ENCODE results near the gene KIFAP3. TPM values are rescaled to one million over a fixed set of nuclear protein-coding genes. Genes with fewer than 3 reads are reported as not detected.

The KIFAP3 gene
- total RNA-seq, 2 experiments from 2014 or later, result 14.0 to 14.7 TPM

- ATAC-seq, result no peak
- Mint-ChIP-seq H3K27ac (no peak overlapping the region), H3K4me1 (ENCODE audit: low read depth) (peaks cover 29% of the 10 kb centered on the region), H3K9me3 (no peaks in the 10 kb centered on the region), H3K27me3 (no peaks in the 10 kb centered on the region), H3K4me3 (no peak overlapping the region), H3K36me3 (ENCODE audit: low read depth) (peaks cover 42% of the 10 kb centered on the region)
- intact Hi-C loops (cut with micrococcal nuclease), result no loop called here
- ChIA-PET POLR2A (interaction anchor here (1.5 kb wide), 1 partner anchor 9 kb away, joined by 4 read pairs; the partner anchor contains the start of gene SCYL3), CTCF (interaction anchor here (1.0 kb wide), 1 partner anchor 17 kb away, joined by 3 read pairs; no protein-coding TSS in a partner anchor)
- DNase-seq, result no peak
- no peak for TF ChIP-seq CTCF (IDR thresholded peaks at IDR 0.05)
These were observed 189.3 kb downstream of the KIFAP3 start for GRCh38 chr1:169885207-169885606.

GRCh38 chr1:169884634-169885033 is 189.9 kb downstream of the KIFAP3 start:
- ATAC-seq (no peak), DNase-seq (no peak)
- peak overlapping the region; percentile 9 for H3K27ac Mint-ChIP-seq
- no peaks in the 10 kb centered on the region for H3K9me3 Mint-ChIP-seq
- intact Hi-C loops (cut with micrococcal nuclease), result no loop called here
- H3K27me3 Mint-ChIP-seq, result no peaks in the 10 kb centered on the region
- H3K4me1 Mint-ChIP-seq (ENCODE audit: low read depth), result peaks cover 26% of the 10 kb centered on the region
- POLR2A ChIA-PET, result interaction anchor here (1.5 kb wide), 1 partner anchor 10 kb away, joined by 4 read pairs; the partner anchor contains the start of gene SCYL3
- no peak for TF ChIP-seq CTCF (IDR thresholded peaks at IDR 0.05)
- no peak overlapping the region for H3K4me3 Mint-ChIP-seq
- CTCF ChIA-PET, result no interaction called here
- peaks cover 42% of the 10 kb centered on the region for H3K36me3 Mint-ChIP-seq (ENCODE audit: low read depth)

- ATAC-seq (no peak), DNase-seq (no peak)
- H3K4me3 Mint-ChIP-seq, result no peak overlapping the region
- peaks cover 21% of the 10 kb centered on the region for H3K4me1 Mint-ChIP-seq (ENCODE audit: low read depth)
- H3K9me3 Mint-ChIP-seq, result no peaks in the 10 kb centered on the region
- ChIA-PET CTCF (no interaction called here), POLR2A (no interaction called here)
- peaks cover 37% of the 10 kb centered on the region for H3K36me3 Mint-ChIP-seq (ENCODE audit: low read depth)
- intact Hi-C loops (cut with micrococcal nuclease), result no loop called here
- no peak overlapping the region for H3K27ac Mint-ChIP-seq
- no peak for TF ChIP-seq CTCF (IDR thresholded peaks at IDR 0.05)
- no peaks in the 10 kb centered on the region for H3K27me3 Mint-ChIP-seq
These were observed 192.4 kb downstream of the KIFAP3 start for GRCh38 chr1:169882039-169882511.

GRCh38 chr1:169879034-169879840 is 195.3 kb downstream of the KIFAP3 start:
- DNase-seq (no peak), ATAC-seq (no peak)
- Mint-ChIP-seq H3K4me3 (no peak overlapping the region), H3K27me3 (no peaks in the 10 kb centered on the region), H3K9me3 (no peaks in the 10 kb centered on the region), H3K4me1 (ENCODE audit: low read depth) (peaks cover 18% of the 10 kb centered on the region), H3K36me3 (ENCODE audit: low read depth) (peaks cover 31% of the 10 kb centered on the region), H3K27ac (peak overlapping the region; percentile 10)
- intact Hi-C loops (cut with micrococcal nuclease), result no loop called here
- ChIA-PET POLR2A (interaction anchor here (0.6 kb wide), 1 partner anchor 164 kb away, joined by 3 read pairs; no protein-coding TSS in a partner anchor), CTCF (no interaction called here)
- no peak for TF ChIP-seq CTCF (IDR thresholded peaks at IDR 0.05)

- no peak for DNase-seq
- ChIA-PET CTCF (no interaction called here), POLR2A (no interaction called here)
- Mint-ChIP-seq H3K4me1 (ENCODE audit: low read depth) (peaks cover 21% of the 10 kb centered on the region), H3K27me3 (no peaks in the 10 kb centered on the region), H3K36me3 (ENCODE audit: low read depth) (peaks cover 39% of the 10 kb centered on the region), H3K4me3 (no peak overlapping the region), H3K9me3 (no peaks in the 10 kb centered on the region), H3K27ac (no peak overlapping the region)
- TF ChIP-seq CTCF (IDR thresholded peaks at IDR 0.05), result no peak
- intact Hi-C loops (cut with micrococcal nuclease), result no loop called here
- ATAC-seq, result no peak
These were observed 196.0 kb downstream of the KIFAP3 start for GRCh38 chr1:169878498-169878897.
